HG02623 (cell line): Measurements from ENCODE around the gene PPRC1.
A peak's percentile ranks its signal among the peaks of the same experiment; 100 is the strongest.

Source experiments
- ATAC-seq: cut with Tn5 transposase; IDR thresholded peaks from one replicate; pipeline ENCODE4 v1.9.1; 2021; ENCODE audit warnings: moderate library complexity; ENCODE audit not compliant: unreplicated experiment

The PPRC1 gene

DNA sequence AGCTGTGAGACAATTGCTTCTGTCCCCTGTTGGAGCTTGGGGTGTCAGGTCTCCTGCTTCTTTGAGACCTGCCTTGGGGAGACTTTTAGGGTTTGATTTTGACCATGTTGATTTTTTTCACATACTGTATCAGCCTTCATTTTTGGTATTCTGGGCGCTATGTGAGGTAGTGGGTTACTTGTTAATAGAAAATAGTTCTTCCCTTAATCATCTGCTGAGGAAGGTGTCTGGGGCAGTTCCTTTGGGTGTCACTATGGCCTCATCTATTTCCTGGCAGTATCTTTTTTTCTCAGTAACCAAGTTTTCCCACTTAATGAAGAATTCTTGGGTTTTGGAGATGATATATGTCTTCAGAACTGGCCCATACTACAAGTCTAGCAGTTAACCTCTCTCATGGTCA, 14.7 kb downstream of the PPRC1 start:
- ATAC-seq = no peak

DNA sequence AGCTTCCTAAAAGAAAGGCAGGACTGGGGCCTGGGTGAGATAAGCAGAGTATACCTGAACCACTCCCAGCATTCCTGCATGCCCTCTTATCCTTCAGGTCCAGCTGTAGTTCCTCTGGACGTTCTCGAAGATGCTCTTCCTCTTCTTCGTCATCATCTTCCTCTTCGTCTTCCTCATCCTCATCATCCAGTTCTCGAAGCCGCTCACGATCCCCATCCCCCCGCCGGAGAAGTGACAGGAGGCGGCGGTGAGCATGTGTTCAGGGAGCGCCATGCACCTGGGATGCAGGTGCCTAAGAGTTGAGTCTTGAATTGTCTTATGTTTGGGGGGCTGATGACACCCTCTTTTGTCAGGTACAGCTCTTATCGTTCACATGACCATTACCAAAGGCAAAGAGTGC, 15.4 kb downstream of the PPRC1 start:
- no peak for ATAC-seq

DNA sequence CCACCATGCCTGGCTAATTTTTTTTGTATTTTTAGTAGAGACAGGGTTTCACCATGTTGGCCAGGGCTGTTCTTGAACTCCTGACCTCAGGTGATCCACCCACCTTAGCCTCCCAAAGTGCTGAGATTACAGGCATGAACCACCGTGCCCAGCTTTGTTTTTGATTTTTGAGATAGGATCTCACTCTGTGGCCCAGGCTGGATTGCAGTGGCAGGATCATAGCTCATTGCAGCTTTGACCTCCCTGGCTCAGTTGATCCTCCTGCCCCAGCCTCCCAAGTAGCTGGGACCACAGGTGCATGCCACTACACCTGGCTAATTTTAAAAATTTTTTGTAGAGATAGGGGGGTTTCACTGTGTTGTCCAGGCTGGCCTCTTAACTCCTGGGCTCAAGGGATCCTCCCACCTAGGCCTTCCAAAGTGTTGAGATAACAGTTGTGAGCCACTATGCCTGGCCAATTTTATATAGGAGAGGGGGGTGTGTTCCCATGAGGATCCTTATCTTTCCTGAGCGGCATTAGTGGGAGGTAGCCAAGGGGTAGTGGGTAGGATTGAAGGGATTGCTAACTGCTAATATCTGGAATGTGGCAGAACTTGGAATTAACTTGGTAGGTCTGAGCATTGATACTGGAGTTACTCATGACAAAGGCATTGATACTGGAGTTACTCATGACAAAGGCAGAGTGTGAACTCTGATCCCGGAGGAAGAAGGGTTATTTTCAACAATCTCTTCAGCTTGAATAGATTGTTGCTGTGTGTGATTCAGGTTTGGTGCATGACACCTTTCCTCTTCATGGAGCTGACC, 18.3 kb downstream of the PPRC1 start:
- no peak for ATAC-seq

DNA sequence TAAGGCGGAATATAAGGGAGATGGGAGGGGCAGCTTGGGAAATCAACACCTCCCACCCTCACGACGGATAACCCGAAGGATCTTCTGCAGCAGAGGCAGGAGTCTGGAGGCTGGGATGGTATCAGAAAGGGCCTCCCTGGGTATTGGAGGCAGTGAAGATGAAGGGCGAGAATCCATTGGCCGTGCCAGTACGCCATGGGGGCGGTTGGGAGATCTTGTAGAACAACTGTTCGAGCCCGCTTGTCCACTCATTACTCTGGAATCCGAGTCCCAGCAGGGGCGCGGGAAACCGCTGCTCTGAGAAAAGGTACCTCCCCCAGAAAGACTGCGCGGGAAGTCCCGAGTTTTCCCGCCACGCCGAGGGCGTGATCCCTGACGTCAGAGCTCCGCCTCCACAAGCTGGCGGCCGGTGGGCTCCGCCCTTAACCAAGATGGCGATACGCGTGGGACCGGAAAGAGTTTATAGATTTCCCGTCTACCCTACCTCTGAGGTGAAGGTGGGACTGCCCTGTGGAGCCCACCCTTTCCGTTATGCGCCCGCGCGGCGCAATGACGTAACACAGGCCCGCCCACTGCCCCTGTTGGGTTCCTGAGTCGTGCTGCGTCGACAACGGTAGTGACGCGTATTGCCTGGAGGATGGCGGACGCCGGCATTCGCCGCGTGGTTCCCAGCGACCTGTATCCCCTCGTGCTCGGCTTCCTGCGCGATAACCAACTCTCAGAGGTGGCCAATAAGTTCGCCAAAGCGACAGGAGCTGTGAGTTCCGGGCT, 19.1 kb downstream of the PPRC1 start, which contains the start of gene NOLC1:
Gene NOLC1 (plus strand): TSS at position 616 of the 771 bp plus-strand sequence. CDS start 22 bp downstream, at position 638.
- peak; percentile 92 for ATAC-seq

DNA sequence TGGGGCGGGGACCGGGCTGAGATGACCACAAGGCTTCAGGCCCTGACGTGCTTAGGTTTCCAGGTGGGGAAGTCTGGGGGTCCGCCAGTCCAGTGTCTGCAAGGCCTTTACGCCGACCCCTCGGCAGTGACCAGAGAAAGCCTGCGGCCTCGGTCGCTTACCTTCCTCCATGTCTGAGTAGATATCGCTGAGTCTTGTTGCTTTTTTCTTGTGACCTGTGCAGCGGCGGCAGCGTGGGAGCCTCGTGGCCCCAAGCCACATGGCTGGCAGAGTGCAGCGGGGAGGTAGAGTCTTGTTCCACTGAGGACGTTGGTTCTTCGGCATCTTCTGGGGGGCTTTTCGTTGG, 19.7 kb downstream of the PPRC1 start:
- ATAC-seq = peak; percentile 5

DNA sequence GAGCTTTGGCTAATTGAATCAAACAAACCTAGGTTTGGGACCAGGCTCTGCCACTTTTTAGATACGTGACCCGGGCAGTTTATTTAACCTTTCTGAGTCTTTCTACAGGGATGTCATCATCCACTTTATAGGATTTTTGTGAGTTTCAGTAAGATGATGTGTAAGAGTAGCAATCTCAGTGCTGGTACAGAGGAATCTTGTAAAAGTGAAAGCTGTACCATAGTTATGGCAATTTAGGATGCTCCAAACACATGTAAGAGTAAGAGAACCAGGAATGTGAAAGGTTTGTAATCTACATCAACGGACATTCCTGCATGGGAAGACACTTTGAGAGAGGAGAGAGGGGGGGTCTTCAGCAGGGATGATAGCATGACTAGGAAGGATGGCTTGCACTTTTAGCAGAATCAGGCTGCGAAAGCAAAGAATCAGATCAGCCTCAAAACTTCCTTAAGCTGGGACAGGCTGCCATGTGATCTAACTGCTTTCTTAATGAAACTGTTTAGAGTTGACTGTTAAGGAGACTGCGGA, 20.3 kb downstream of the PPRC1 start:
- no peak for ATAC-seq

DNA sequence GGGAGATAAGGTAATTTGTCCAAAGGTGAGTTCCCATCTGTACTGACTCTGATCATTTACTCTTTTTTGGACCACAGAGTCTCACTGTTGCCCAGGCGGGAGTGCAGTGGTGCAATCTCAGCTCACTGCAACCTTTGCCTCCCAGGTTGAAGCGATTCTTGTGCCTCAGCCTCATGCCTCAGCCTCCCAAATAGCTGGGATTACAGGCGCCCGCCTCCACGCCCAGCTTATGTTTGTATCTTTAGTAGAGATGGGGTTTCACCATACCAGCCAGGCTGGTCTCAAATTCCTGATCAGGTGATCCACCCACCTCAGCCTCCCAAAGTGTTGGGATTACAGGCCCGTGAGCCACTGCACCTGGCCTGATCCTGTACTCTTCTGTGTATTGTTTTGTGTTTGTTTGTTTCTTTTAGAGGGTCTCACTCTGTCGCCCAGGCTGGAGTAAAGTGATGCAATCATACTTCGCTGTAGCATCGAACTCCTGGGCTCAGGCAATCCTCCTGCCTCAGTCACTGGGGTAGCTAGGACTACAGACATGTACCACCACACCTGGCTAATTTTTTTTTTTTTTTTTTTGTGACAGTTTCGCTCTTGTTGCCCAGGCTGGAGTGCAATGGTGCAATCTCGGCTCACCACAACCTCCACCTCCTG, 21.8 kb downstream of the PPRC1 start:
- ATAC-seq = no peak

DNA sequence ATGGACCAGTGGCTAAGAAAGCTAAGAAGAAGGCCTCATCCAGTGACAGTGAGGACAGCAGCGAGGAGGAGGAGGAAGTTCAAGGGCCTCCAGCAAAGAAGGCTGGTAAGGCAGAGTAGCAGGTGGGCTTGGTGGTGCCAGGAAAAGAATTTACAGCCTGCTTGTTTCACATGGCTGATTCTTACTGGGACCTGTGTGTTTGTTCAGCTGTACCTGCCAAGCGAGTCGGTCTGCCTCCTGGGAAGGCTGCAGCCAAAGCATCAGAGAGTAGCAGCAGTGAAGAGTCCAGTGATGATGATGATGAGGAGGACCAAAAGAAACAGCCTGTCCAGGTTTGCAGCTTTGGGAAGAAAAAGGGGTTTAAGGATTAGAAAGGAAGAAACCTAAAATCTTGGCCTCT, 24.4 kb downstream of the PPRC1 start:
- ATAC-seq = no peak

DNA sequence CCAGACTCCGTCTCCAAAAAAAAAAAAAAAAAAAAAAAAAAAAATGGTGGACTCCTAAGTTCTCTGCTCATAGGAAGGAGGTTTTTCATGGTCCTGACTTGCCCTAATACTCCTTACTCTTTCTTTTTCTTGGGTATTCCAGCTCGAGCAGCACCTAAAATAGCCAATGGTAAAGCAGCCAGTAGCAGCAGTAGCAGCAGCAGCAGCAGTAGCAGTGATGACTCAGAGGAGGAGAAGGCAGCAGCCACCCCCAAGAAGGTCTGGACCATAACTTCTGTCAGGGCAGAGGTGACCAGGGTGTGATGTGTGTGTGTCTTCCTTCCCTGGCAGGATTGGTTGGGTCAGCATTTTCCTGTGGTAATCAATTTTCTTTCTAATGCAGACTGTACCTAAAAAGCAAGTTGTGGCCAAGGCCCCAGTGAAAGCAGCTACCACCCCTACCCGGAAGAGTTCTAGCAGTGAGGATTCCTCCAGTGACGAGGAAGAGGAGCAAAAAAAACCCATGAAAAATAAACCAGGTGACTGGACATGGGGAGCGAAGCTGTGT, 26.3 kb downstream of the PPRC1 start:
- ATAC-seq = no peak

DNA sequence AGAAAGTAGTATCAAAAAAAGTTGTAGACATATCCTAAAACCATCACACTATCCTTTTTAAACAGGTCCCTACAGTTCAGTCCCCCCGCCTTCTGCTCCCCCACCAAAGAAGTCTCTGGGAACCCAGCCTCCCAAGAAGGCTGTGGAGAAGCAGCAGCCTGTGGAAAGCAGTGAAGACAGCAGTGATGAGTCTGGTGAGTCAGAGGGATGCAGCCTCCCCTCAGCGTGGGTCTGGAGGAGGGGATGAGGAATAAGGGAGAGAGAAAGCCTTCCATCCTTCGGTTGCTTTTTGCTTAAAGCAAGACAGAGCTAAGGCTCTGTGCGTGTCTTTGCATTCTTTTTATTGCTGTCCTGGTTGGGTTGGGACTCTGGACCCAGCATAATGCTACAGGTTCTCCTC, 27.0 kb downstream of the PPRC1 start:
- ATAC-seq = no peak

DNA sequence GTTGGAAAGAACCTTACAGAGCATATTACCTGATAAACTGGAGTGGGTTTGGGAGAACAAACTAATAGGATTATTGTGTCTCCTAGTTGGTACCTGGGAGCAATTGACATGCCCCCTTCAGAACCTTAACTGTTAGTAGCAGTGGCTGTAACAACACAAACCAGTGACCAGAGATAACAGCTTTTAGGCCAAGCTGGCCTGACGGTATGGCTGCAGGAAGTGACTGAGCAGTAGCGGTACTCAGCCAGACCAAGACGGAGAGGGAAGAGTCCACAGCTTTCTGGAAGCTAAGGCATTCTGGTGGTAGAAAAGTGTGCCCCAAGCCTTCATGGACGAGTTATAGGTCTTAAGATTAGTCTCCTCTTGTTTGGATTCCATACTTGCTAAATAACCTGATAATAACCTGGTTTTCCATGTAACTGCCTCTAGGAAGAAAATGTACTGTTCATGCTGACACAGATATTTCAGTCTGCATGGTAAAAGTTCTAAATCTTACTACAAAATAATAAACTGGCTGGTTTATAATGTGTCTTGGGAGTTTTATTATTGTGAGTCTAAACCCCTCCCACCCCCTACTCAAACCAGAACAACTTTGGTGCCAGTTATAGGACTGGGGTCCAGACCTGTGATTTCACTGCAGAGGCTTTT, 30.6 kb downstream of the PPRC1 start:
- no peak for ATAC-seq

DNA sequence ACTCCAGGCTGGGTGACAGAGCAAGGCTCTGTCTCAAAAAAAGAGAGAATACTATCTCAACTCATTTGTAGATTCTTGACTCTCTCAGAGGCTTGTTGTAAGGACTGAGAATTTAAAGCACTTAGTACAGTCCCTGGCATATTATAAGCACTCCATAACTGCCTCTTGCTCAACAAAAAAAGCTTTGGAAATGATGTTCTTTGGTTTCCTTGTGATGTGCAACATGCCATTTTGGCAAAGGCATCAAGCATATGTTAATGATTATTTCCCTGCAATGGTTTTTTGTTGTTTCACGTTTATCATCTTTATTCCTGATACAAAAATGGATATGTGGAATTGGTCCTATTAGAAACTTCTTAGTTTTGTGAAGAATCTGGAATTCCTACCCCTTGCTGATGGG, 35.0 kb downstream of the PPRC1 start:
- ATAC-seq = no peak

DNA sequence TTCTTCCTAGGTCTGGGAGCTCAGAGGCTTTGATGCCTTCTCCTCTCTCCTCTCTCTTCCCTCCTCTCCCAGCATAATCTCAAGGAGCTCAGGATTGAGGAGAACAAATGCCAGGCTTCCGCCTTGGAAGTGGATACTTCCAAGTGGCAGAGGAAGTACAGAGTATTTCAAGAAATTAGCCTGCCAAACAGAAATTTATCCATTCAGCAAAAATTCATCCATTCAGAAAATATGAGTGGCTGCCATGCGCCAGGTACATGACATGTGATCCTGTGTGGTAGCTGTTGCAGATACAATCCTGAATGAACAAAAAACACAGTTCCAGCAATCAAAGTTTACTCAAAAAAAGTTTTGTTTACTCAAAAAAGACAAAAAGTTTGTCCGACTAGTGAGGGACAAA, 37.8 kb downstream of the PPRC1 start:
- no peak for ATAC-seq

DNA sequence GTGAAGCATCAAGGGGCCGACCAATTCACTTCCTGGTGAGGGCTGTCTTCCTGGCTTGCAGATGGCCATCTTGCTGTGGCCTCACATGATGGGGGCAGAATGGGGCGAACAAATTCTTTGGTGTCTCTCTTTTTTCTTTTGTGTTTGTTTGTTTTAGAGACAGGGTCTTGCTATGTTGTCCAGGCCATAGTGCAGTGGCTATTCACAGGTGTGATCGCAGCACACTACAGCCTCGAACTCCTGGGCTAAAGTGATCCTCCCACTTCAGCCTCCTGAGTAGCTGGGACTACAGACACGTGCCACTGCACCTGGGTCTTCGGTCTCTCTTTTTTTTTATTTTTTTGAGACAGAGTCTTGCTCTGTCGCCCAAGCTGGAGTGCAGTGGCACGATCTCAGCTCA, 39.4 kb downstream of the PPRC1 start:
- no peak for ATAC-seq

DNA sequence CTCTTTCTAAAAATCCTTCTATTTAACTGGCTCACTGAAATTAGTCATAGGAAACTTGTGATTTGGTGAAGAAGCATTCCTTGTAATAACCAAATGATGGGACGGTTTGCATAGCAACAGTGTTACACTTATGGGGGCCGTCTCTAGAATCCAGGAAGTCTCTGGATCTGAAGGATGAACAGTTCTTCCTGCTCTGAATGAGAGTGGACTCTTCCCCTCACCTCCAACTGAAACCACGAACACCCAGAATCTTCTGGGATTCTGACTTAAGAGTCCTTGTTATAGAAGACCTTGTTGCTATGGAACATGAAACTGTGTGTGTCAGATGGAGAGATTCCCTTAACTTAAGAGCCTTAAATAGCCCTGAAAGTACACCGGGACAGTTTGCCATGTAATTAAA, 42.6 kb downstream of the PPRC1 start:
- ATAC-seq = no peak

DNA sequence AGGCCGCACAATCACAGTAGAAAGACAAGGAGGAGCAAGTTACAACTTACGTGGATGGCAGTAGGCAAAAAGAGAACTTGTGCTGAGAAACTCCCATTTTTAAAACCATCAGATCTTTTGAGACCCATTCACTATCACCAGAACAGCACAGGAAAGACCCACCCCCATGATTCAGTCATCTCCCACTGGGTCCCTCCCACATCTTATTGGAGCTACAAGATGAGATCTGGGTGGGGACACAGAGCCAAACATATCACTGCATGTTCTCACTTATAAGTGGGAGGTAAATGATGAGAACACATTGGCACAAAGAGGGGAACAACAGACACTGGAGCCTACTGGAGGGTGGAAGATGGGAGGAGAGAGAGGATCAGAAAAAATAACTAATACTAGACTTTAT, 51.8 kb downstream of the PPRC1 start:
- no peak for ATAC-seq

DNA sequence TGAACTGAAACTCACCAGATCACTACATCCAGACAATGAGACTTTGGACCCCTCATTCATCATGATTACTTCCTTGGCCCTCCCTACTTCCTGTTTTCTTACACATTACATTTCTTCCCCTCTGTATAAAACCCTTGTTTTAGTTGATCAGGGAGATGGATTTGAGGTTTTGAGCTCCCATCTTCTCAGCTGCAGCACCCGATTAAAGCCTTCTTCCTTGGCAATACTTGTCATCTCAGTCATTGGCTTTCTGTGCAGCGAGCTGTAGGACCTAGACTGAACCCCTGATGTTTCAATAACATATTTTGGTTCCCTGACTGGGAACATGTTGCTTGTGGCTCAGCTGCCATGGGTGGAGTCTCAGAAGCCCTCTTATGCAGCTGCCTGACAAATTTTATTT, 52.4 kb downstream of the PPRC1 start:
- ATAC-seq = no peak

DNA sequence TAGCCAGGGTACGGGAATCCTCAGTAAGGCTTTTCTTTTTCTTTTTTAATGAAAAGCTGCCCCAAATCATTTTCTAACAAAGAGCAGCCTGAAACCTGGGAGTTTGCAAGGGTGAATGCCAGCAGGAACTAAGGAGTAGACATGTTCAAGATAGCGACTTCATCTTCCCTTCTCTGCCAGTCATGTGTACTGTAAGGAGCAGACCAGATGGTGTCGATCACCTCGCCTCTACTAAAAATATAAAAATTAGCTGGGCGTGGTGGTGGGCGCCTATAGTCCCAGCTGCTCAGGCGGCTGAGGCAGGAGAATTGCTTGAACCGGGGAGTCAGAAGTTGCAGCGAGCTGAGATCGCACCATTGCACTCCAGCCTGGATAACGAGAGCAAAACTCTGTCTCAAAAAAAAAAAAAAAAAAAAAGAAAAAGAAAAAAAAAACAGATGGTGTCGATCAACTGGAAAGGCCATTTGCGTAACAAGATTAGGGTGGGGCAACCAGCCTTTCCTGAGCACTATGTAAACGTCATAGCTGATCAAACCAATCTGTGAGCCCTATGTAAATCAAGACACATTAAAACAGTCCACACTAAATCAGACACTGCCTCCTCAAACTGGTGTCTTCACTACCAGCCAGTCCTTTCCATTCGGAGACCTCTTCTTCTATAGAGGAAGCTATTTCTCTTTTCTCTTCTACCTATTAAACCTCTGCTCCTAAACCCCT, 53.1 kb downstream of the PPRC1 start:
- ATAC-seq = no peak

DNA sequence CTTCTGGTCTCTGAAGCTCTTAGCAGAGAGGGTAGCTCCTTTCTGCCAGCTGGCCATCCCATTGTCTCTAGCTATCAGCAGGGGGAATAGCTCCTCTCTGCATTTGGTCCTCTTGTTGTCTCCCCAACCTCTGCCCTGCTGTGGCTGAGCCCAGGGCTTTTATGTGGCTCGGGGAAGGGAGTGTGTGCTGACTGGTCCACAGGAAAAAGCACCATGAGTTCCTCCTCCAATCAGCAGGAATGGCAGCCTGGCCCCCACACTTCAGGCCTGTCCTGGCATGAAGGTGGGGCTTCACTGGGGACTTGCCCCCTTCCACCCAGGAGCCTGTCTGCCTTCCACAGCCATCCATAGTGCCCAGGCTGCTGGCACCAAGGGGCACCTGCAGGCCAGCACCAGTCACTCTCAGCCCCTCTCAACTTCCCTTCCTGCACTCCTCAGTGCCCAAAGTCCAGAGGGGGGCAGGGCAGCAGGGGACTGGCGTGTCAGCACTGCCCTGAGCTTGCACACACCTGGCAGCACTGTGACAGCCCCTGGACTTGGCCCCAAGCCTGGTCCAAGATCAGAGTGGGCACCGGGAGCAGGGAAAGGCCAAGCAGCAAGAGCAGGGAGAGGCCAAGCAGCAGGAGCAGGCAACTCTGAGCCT, 55.6 kb downstream of the PPRC1 start:
- ATAC-seq = no peak
